ENCODE data around the gene CRTC1.

Gene CRTC1

GRCh38 chr19:18736415-18737336, 53.2 kb downstream of the CRTC1 start:
- H3K27ac Mint-ChIP-seq, result peak overlapping the region in 1 of 2 donors; percentile 42
- DNase-seq (no peak), ATAC-seq (no peak)
- no peaks in the 10 kb centered on the region for H3K9me3 Mint-ChIP-seq
- no peaks in the 10 kb centered on the region for H3K27me3 Mint-ChIP-seq
- peaks cover 7% of the 10 kb centered on the region for H3K4me1 Mint-ChIP-seq
- H3K4me3 Mint-ChIP-seq, result no peak overlapping the region

- Mint-ChIP-seq H3K4me3 (no peak overlapping the region), H3K4me1 (peaks cover 7% of the 10 kb centered on the region), H3K27ac (no peak overlapping the region), H3K27me3 (no peaks in the 10 kb centered on the region), H3K9me3 (no peaks in the 10 kb centered on the region)
- ATAC-seq (no peak), DNase-seq (no peak)
Measured at GRCh38 chr19:18737337-18737953, 54.0 kb downstream of the CRTC1 start.

GRCh38 chr19:18737954-18738351, 54.5 kb downstream of the CRTC1 start:
- DNase-seq (no peak), ATAC-seq (no peak)
- H3K4me3 Mint-ChIP-seq, result no peak overlapping the region
- H3K27me3 Mint-ChIP-seq, result no peaks in the 10 kb centered on the region
- peaks cover 7% of the 10 kb centered on the region for H3K4me1 Mint-ChIP-seq
- no peaks in the 10 kb centered on the region for H3K9me3 Mint-ChIP-seq
- no peak overlapping the region for H3K27ac Mint-ChIP-seq

- H3K9me3 Mint-ChIP-seq, result no peaks in the 10 kb centered on the region
- DNase-seq (no peak), ATAC-seq (no peak)
- H3K4me3 Mint-ChIP-seq, result no peak overlapping the region
- no peaks in the 10 kb centered on the region for H3K27me3 Mint-ChIP-seq
- peak overlapping the region in 1 of 2 donors; percentile 90 for H3K27ac Mint-ChIP-seq
- H3K4me1 Mint-ChIP-seq, result peaks cover 7% of the 10 kb centered on the region
Measured at GRCh38 chr19:18738961-18739690, 55.6 kb downstream of the CRTC1 start.

GRCh38 chr19:18741124-18742121, 57.9 kb downstream of the CRTC1 start:
- no peak overlapping the region for H3K4me3 Mint-ChIP-seq
- H3K4me1 Mint-ChIP-seq, result peaks cover 7% of the 10 kb centered on the region
- DNase-seq (no peak), ATAC-seq (no peak)
- no peaks in the 10 kb centered on the region for H3K27me3 Mint-ChIP-seq
- no peak overlapping the region for H3K27ac Mint-ChIP-seq
- no peaks in the 10 kb centered on the region for H3K9me3 Mint-ChIP-seq

GRCh38 chr19:18742324-18742723, 58.8 kb downstream of the CRTC1 start:
- Mint-ChIP-seq H3K4me1 (peaks cover 7% of the 10 kb centered on the region), H3K27ac (no peak overlapping the region), H3K27me3 (no peaks in the 10 kb centered on the region), H3K4me3 (no peak overlapping the region), H3K9me3 (no peaks in the 10 kb centered on the region)
- DNase-seq (no peak), ATAC-seq (no peak)

GRCh38 chr19:18742838-18743783, 59.6 kb downstream of the CRTC1 start:
- DNase-seq (no peak), ATAC-seq (peak; percentile 47)
- H3K27ac Mint-ChIP-seq, result peak overlapping the region in 1 of 2 donors; percentile 27
- H3K9me3 Mint-ChIP-seq, result no peaks in the 10 kb centered on the region
- H3K4me1 Mint-ChIP-seq, result peaks cover 7% of the 10 kb centered on the region
- no peaks in the 10 kb centered on the region for H3K27me3 Mint-ChIP-seq
- H3K4me3 Mint-ChIP-seq, result no peak overlapping the region

- DNase-seq (no peak), ATAC-seq (no peak)
- H3K4me1 Mint-ChIP-seq, result peaks cover 7% of the 10 kb centered on the region
- no peaks in the 10 kb centered on the region for H3K27me3 Mint-ChIP-seq
- no peak overlapping the region for H3K4me3 Mint-ChIP-seq
- H3K9me3 Mint-ChIP-seq, result no peaks in the 10 kb centered on the region
- no peak overlapping the region for H3K27ac Mint-ChIP-seq
Measured at GRCh38 chr19:18743784-18744418, 60.4 kb downstream of the CRTC1 start.

- H3K4me1 Mint-ChIP-seq, result peaks cover 7% of the 10 kb centered on the region
- no peaks in the 10 kb centered on the region for H3K27me3 Mint-ChIP-seq
- peak; percentile 26 for ATAC-seq
- no peak overlapping the region for H3K4me3 Mint-ChIP-seq
- no peak for DNase-seq
- H3K27ac Mint-ChIP-seq, result no peak overlapping the region
- H3K9me3 Mint-ChIP-seq, result no peaks in the 10 kb centered on the region
Measured at GRCh38 chr19:18745012-18745735, 61.7 kb downstream of the CRTC1 start.

- Mint-ChIP-seq H3K4me3 (no peak overlapping the region), H3K4me1 (no peaks in the 10 kb centered on the region), H3K27ac (no peak overlapping the region), H3K27me3 (no peaks in the 10 kb centered on the region), H3K9me3 (no peaks in the 10 kb centered on the region)
- DNase-seq (no peak), ATAC-seq (no peak)
Measured at GRCh38 chr19:18745931-18746330, 62.5 kb downstream of the CRTC1 start.

- H3K4me1 Mint-ChIP-seq, result no peaks in the 10 kb centered on the region
- H3K27me3 Mint-ChIP-seq, result no peaks in the 10 kb centered on the region
- H3K4me3 Mint-ChIP-seq, result no peak overlapping the region
- H3K9me3 Mint-ChIP-seq, result no peaks in the 10 kb centered on the region
- no peak for DNase-seq
- no peak overlapping the region for H3K27ac Mint-ChIP-seq
- ATAC-seq, result no peak
Measured at GRCh38 chr19:18746401-18747325, 63.2 kb downstream of the CRTC1 start.

All from stimulated activated naive CD8-positive, alpha-beta T cell treated with anti-CD3 and anti-CD28 coated beads, Interleukin-15, amount 100 ng/mL, for 72 hours (primary cell).